Midbrain (tissue), 1 donor: ENCODE data around the gene FOSL2.

ENCODE experiments used
- DNase-seq: peaks from one replicate; lab custom pipeline; 2025; lab: John Stamatoyannopoulos, UW

The FOSL2 gene

GRCh38 chr2:28395334-28396061 is 2.8 kb downstream of the FOSL2 start:
- DNase-seq = no peak

GRCh38 chr2:28397043-28397381 is 4.4 kb downstream of the FOSL2 start:
- no peak for DNase-seq

DNA sequence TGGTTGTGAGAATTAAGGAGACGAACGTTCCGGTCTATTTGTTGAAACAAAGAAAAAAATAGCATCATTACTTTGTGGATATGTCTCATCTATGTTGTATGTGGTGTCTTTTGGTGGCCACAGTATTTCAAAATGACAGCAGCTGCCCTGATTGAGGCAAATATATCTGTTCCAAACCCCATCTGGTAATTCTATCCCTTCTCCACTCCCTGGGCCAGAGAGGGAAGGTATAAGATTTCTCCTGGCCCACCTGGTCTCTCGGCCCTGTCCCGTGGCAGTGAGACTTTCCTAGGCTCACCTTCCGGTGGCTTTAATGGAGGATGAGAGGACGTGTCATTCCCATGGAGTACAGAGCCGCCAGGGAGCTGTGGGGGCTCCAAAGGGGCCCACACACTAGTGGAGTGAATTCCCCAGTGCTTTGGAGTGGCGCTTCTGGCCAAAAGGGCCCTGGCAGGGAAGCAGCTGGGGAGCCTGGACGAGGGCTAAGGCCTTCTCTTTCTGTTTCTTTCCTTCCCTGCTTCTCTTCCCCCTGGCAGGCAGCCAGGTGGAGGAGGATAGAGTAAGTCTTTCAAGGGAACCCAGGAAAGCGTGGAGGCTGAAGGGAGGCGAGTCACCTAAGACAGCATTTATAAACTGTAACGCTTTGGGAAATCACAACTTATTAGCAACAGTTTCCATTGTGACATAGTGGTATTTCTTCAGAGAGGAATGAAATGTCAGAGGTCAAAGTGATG is 5.6 kb downstream of the FOSL2 start:
- DNase-seq = no peak

GRCh38 chr2:28399289-28399688 is 6.6 kb downstream of the FOSL2 start:
- no peak for DNase-seq

DNA sequence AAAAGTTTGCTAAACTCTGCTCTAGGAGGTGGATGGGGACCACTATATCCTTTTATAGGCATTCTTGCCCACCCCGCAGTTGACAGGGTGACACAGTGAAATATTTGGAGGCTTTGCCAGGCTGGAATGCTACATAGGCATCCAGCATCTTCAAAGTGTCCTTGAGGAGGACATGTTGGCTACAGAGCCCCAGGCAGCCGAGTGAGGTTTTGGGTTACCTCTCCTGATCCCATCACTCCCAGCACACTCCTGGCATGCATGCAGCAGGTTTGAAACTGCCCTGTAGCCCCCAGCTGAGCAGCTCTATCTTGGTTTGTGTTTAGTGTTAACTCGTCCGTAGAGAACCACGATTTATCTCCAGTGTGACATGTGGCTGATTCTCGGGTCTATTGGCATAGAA is 7.3 kb downstream of the FOSL2 start:
- DNase-seq = no peak

DNA sequence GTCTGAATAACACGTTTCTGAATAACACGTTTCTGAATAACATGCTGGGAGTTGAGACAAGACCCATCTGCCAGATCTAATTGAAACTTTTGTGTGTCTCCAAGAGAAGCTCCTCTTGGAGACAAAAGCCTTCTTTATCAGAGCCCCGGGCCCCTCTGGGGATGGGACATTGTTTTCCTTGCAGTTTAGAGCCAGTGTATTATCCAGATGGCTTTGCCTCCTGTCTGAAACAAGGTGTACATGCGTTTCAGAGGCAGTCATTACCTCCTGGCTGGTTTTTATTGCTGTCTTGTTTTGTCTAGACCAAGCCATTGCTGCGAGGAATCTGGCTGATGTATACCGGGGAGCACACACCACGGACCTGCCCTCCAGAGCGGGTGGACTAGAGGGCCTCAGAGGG is 7.8 kb downstream of the FOSL2 start:
- DNase-seq = no peak

DNA sequence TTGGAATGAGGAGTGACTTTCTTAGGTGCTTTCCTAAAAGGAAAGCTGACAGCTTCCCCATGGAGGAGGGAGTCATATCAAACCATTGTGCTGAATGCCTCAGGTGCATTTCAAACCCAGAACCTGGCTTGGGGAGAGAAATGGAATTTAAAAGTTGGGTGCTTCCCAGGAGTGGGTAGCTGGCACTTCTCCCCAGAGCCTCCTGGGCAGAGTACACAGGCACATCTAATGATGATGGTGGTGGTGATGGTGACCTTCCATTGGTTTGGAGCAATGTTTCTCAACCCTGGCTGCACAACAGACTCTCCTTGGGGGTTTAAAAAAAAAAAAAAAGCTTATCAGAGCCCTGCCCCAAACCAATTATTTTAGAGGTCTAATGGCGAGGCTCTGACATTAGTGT is 8.3 kb downstream of the FOSL2 start:
- DNase-seq = no peak

DNA sequence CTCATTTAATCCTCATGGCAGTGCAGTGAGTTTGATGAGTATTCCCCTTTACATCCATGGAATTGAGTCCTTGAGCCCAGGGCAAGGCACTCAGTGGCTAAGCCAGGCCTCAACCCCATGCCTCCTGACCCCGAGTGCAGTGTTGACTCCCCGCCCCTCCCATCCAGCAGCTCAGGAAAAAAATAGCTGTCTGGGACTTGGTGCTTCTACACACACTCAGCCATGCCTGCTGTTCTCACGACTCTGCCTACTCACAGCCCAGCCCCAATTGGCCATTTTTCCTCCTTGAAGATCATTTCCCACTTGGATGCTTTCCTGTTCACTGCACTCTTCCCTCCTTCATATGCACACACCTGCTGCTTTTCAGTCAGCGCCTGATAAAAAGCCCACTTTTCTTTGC is 8.8 kb downstream of the FOSL2 start:
- no peak for DNase-seq

GRCh38 chr2:28401948-28402550 is 9.4 kb downstream of the FOSL2 start:
- no peak for DNase-seq

GRCh38 chr2:28403370-28403956 is 10.8 kb downstream of the FOSL2 start:
- DNase-seq = no peak

DNA sequence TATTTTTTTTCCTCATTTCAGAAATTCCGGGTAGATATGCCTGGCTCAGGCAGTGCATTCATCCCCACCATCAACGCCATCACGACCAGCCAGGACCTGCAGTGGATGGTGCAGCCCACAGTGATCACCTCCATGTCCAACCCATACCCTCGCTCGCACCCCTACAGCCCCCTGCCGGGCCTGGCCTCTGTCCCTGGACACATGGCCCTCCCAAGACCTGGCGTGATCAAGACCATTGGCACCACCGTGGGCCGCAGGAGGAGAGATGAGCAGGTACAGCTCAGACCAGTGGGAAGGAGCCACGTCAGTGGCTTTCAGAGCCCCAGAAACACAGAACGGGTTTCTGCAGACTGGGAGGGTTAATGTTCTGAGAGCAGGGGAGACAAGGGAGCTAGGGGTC is 11.4 kb downstream of the FOSL2 start:
- no peak for DNase-seq

- no peak for DNase-seq
These were observed 12.9 kb downstream of the FOSL2 start for GRCh38 chr2:28405537-28405936.

DNA sequence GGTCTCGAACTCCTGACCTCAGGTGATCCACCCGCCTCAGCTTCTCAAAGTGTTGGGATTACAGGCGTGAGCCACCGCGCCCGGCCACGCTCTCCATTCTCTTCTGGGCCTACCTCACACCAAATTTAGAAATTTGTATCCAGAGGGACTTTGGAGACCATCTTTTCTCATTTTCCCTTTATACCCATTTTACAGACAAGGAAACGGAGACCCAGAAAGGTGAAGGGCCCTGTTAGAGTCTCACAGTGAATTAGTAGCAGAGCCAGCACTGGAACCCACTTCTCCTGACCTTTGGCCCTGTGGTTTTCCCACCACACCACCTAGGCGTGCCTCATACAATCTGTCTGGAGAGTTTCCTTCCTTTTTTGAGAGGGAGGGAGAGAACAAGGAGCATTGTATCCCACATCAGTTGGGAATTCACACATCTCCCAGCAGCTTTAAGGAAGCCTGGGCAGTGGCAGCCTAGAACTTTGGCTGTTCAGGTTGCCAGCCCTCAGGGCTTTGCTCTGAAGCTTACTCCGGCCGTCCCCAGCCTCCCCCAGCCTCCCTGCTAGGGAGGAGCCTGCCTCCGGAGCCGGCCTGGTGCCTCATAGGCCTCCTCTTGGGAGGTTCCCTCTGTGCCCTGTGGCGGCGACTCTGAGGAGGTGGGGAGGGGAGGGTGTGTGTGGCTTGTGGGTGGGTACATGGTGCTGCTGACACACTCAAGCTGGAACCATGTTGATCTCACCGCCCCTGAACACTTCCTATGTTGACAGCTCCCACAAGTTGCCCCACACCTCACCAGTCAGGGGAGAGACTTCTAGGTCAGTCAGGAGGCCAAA is 13.8 kb downstream of the FOSL2 start:
- no peak for DNase-seq

DNA sequence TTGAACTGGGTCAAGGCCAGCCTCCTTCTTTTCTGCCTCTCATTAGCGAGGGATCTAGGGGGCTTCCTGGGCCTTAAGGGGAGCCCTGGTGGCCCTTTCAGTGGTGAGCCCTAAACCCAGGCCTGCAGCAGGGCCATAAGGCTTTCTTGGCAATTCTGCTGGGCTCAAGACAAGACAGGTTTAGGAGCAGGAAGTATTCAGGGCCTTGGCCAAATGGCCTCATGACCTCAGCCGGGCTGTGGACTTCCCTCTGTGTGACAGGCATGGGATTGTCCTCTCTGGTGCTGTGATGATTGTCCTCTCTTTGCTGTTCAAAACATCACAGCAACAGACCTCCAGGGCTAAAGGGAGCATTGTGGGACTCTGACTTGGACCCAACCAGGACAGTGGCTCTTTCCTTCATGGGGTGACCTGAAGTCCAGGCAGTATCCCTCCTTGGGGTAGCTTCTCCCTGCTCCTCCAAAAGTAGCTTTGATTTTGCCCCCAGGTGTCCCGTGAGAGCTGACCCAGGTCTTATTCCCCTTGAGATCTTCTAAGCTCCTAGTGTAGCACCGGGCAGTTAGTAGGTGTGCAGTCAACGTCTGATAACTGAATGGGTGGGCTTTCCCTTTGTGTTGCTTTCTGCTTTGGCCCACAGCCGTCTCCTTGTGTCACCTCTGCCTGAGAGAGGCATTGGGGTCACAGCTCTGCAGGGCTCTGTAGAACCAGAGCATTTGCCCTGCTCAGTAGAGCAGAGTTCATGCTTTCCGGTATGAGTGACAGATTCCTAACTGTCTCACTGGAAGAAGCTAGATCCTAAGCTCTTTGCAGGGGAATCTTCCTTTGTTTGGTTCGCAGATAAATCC is 14.7 kb downstream of the FOSL2 start:
- DNase-seq = no peak

GRCh38 chr2:28407976-28408690 is 15.5 kb downstream of the FOSL2 start:
- DNase-seq = no peak

DNA sequence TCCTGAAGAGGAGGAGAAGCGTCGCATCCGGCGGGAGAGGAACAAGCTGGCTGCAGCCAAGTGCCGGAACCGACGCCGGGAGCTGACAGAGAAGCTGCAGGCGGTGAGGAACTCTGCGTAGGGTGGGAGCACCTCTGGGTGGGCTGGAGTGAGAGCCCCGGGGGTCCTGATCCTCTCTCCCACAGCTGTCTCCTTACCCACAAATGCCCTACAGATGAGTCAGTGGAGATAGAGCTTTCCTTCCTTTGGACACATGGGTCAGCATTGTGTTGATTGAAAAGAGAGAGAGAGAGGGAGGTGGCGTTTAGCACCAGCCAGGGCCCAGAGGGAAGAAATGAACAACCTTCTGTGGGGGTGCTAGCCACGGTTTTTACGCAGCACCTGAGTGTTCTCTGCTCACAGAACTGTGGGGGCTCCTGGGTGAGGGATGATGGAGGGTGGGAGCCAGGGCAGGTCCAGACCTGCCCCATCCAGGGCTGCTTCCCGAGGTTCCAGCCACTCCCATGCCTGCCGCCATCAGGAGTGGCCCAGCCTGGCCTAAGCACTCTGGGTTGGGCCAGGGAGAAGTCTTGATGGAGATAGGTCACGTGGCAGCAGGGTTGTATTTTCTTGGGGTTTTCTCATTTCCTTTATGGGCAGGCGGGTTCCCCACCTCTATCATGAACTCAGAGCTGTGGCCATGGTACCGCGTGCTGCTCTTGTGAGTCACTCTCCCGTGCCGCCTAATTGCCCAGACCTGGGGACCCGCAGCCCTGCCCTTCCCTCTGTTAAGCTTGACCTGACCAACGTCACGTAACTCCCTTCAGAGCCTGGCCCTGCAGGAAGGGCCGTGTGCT is 16.3 kb downstream of the FOSL2 start:
- no peak for DNase-seq

- DNase-seq = no peak
These were observed 18.6 kb downstream of the FOSL2 start for GRCh38 chr2:28411166-28411755.

DNA sequence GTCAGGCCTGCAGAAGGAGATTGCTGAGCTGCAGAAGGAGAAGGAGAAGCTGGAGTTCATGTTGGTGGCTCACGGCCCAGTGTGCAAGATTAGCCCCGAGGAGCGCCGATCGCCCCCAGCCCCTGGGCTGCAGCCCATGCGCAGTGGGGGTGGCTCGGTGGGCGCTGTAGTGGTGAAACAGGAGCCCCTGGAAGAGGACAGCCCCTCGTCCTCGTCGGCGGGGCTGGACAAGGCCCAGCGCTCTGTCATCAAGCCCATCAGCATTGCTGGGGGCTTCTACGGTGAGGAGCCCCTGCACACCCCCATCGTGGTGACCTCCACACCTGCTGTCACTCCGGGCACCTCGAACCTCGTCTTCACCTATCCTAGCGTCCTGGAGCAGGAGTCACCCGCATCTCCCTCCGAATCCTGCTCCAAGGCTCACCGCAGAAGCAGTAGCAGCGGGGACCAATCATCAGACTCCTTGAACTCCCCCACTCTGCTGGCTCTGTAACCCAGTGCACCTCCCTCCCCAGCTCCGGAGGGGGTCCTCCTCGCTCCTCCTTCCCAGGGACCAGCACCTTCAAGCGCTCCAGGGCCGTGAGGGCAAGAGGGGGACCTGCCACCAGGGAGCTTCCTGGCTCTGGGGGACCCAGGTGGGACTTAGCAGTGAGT is 19.4 kb downstream of the FOSL2 start:
- no peak for DNase-seq
